ENCODE data around the gene GNAT1.

GNAT1 gene

GRCh38 chr3:50182533-50183099 lies 8.8 kb upstream of the GNAT1 start:
- no peak for DNase-seq

GRCh38 chr3:50183755-50184154 lies 7.7 kb upstream of the GNAT1 start:
- DNase-seq, result no peak

DNA sequence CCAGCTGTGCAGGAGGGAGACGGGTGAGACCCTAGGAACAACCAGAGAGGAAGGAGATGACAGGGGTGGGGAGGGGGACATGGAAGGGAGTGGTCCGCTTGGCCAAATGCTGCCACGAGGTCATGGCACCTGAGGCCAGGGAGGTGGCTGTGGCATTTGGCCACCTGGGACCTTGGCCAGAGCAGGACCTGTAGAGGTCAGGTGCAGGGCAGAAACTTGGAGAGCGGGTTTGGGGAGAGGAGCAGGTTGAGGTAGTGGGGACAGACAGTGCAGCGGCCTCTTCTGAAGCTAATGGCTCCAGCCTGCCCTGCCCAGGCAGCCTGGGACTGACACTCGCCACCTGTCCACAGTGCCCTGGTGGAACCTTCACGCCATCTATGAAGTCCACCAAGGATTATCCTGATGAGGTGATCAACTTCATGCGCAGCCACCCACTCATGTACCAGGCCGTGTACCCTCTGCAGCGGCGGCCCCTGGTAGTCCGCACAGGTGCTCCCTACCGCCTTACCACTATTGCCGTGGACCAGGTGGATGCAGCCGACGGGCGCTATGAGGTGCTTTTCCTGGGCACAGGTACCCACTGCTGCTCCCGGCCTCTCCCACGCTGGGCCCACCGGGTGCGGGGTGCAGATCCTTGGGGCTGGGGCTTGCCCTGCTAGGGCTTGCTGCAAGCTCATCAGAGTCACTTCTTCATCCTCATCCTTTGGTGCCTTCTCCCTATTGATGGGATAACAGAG lies 7.0 kb upstream of the GNAT1 start:
- no peak for DNase-seq

GRCh38 chr3:50185230-50185629 lies 6.2 kb upstream of the GNAT1 start:
- DNase-seq, result no peak

DNA sequence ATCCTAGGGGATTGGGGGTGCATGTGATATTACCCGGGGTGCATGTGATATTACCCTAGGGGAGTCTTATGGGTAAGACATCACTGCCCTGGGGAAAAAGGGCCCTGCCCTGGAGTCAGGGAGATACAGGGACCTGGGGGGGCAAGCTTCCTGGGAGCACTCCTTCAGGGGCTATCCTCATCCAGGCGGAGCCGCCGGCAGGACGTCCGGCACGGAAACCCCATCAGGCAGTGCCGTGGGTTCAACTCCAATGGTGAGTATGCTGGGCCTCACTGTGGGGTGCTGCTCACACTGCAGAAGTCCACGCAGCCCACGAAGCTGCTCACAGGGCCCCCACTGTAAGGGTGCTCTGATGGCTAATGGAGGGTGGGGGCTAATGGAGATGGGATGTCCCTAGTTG lies 5.3 kb upstream of the GNAT1 start:
- no peak for DNase-seq

GRCh38 chr3:50187750-50188149 lies 3.7 kb upstream of the GNAT1 start:
- no peak for DNase-seq

GRCh38 chr3:50189274-50189673 lies 2.1 kb upstream of the GNAT1 start:
- peak; percentile 30 for DNase-seq

- DNase-seq, result no peak
Measured at GRCh38 chr3:50189989-50190388, 1.4 kb upstream of the GNAT1 start.

GRCh38 chr3:50192124-50192523 lies 714 bp downstream of the GNAT1 start:
- no peak for DNase-seq

DNA sequence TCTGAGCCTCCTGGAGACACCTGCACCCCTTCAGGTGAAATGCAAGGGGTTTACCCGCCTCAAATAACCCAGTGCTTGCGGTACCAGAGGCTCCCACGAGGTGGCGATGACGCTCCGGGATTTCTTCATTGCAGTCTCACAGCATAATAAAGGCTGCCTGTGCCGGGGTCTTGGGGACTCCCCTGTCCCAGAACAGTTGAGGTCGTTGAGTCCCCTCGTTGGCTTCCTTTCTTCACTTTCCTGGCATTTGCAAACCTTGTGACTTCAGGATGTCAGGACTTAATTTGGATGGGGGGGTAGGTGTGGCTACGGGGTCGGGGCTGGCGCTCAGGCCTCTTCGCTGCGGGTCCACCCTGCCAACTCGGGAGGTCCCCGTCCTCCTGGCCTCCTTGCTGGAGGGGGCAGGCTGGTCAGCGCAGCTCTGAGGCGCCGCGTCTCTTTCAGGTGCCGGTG lies 1.3 kb downstream of the GNAT1 start:
- DNase-seq, result peak; percentile 23

- DNase-seq, result no peak
Measured at GRCh38 chr3:50193286-50193685, 1.9 kb downstream of the GNAT1 start.

- DNase-seq, result no peak
Measured at GRCh38 chr3:50193746-50194127, 2.3 kb downstream of the GNAT1 start.

GRCh38 chr3:50194128-50194902 lies 2.9 kb downstream of the GNAT1 start:
- DNase-seq, result no peak

DNA sequence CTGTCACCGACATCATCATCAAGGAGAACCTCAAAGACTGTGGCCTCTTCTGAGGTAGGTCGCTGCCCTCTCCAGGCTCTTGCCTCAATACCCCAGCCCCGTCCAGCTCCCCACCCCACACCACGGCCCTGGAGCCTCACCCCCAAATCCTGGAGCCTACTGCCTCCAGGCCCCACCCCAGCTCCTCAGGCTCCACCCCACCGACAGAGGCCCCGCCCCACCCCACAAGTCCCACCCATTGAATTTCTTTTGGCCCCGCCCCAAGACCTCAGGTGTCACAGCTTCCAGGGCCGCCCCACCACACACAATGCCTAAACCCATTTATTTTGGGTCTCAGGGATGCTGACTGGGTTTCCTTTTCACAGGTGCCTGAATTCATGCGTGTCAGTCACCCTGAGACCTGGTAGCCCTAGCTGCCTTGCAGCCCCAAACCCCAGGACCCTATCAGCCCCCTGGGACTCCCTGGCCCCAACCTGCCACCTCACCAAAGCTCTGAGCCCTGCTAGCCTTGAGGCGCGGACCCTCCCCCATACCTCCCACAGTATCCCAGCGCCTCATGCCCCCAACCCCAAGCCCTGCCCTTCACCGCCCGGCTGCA lies 3.6 kb downstream of the GNAT1 start:
- DNase-seq, result no peak

DNA sequence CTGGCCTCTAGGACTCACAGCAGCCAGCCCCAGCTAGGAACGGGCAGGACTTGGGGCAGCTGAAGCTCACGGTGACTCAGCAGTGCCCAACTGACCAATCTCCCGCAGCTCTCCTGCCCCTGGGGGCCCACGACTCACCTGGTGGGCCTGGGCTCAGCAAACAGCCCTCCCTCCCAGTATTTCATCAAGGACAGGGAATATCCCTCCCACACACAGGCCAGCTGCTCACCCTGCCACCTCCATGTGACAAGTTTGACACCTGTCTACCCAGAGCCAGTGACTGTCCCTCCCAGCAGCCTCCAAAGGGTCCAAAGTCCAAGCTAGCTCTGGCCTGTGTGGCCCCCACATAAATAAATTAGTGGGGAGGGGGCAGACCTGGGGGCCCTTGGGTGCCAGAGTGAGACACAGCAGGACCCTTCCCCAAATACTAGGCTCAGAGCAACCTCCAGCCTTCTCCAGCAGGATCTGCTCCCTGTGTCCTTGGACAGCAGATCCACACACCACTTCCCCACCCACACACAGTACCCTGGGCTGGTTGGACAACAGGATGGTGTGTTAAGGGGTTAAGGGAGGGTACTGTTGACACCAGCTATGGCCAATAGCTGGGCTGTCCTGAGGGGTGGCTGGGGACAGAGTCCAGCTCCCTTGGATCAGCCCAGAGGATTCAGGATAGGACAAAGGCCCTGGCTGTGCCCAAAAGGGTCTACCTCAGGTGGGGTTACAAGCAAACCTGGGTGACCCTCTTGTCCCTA lies 4.3 kb downstream of the GNAT1 start:
- DNase-seq, result no peak

DNA sequence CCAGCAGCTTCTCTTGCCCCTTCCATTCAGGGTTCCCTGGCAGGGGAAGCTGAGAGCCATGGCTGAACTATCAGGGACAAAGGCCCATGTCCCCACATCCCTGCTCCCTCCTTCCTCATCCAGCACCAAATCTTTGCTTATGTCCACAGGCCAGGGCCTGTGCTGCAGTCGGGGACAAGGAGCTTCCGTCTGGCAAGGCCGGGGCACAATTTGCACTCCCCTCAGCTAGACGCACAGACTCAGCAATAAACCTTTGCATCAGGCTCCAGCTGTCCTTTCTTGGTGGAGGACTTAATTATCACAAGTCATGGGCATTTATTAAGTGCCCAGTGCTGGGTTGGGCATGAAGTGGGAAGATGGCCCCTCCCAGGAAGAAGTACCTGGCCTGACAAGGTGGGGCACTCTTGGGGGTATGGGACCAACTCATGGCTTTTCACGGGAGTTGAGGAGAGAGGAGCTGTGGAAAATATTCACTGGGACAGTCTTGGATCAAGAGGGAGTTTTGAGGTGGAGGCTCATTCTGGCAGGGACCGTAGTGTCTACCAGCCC lies 4.9 kb downstream of the GNAT1 start:
- DNase-seq, result no peak

DNA sequence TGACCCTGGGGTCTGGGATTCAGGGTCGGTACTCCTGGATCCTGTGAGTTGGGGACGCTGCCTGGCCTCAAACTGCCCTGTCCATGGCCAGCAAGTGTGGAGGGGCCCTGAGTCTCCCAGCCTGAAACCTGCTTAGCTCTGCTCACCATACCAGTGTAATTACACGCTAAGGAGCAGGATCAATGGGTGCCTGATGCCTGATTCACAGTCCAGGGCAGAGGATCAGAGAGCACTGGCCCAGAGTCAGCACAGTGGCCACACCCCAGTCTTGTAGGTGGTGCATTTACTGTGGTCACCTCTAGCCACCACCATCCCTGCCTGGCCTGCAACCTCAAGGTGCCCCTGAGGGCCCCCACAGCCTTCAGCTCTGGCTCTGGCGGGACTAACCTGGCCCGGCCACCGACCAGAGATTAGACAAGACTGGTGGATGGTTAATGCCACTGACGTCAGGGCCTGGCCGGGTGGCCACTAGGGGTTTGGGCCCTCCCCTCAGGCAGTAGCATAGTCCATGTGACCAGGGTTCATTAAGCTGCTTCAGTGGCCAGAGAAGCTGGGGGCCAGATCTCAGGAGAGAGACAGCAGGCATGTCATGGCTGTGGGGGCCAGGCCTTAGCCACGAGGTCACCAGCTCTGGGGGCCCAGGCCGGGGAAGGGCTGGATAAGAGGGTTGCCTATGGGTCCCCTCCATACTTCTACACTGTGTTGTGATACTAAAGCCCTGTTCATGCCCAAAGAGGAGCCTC lies 10.3 kb downstream of the GNAT1 start:
- no peak for DNase-seq

- DNase-seq, result no peak
Measured at GRCh38 chr3:50202353-50203112, 11.1 kb downstream of the GNAT1 start.

DNA sequence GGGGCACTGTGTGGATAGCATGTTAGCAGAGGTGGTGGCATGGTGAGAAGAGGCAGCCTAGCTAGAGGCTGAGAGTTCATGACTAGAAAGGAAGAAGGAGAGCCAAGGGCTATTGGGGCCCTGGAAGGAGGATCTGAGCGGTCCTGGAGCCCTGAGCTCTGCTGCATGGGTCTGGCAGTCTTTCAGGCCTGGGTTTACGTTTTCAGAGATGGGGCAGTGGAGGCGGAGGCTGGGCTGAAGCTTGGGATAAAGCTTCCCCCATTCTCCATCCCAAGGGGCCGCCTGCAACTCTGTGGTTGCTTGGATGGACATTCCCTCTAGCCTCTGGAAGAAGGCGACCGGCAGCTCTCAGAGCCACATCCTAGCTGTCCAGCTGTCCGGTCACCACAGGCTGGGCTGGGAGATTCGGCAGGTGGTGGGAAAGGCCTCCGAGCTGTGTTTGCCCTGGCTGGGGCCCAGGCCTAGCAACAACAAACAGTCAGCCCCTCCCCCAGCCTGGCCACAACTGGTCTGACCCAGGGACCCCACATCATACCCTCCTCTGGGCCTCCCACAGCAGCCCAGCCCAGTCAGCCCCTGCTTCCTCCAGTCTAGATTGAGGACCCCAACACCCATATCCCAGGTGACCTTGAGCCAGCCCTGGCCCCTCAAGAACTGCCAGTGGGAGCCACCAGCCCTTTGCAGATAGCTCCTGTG lies 11.9 kb downstream of the GNAT1 start:
- no peak for DNase-seq
